Stromal cell of bone marrow (primary cell): Measurements from ENCODE around the gene TTC33.
"Not testable (repeated sequence)": the region's sequence is repeated elsewhere in the genome, so short reads cannot be mapped to it uniquely, and the experiment has no call there.

Source experiments
- DNase-seq: peaks from one replicate; pipeline ENCODE4 v3.0.0-alpha.2; 2012; ENCODE audit warnings: low read depth

TTC33 gene

DNA sequence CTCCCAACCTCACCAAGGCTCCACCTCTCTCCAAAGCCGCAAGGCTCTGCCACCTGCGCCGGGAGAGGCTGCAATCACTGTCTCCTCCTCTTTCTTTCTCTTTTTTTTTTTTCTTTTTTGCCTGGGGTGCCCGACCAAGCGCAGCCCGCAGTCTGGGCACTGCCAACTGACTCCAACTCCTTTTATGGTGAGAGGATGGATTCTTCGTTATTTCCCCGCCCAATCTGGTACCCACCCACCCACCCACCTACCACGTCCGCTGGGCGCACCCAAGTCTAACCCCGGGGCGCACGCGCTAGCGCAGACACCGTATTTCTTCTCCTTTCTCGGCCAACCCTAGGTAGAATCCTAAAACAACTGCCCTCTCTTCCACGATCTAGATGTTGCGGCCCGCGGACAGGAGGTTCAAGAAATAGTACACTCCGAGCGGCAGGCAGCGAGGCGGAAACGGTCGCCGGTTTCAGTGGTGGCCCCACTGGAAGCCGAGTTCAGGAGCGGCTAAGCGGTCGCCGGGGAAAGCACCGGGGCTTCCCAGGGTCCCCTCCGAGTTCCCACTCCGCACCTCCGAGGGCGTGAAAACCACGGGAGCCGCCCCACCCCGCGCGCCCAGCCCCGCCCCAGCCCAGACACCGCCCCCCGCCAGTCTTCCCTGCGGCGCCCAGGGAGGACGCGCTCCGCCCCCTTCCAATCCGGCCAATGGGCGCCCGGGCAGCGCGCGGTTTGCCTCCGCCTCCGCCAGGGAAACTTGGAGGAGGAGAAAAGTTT, 76.4 kb downstream of the TTC33 start:
- peak; percentile 86 for DNase-seq

DNA sequence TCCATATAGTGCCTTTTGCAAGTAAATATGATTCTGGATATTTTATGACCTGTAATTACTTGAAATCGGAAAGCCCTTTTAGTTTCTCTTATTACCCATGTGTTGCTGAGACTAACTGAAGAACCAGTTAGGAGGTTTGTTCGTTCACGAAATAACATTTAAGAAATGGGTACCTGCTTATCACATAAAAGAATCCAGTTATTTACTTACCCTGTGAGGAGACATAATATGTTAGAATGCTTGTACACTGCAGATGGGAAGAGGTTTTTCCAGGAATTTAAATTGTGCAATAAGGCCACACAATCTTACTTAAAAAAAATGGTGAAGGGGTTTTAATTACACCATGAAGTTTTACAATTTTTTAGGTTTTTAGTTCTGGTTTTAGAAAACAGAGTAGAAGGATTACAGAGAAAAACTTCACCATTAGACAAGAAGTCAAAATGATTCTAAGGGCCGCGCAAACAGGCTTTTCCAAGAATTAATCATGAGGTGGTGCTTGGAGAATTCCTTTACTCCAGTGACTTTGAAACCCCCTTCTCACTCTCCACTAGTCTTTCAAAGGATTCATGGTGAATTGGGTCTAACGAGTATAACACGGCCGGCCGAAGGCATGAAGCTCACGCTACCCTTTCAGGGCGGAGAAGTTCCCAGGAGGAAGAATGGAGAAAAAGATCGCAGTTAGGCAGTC, 77.2 kb downstream of the TTC33 start:
- DNase-seq: no peak

DNA sequence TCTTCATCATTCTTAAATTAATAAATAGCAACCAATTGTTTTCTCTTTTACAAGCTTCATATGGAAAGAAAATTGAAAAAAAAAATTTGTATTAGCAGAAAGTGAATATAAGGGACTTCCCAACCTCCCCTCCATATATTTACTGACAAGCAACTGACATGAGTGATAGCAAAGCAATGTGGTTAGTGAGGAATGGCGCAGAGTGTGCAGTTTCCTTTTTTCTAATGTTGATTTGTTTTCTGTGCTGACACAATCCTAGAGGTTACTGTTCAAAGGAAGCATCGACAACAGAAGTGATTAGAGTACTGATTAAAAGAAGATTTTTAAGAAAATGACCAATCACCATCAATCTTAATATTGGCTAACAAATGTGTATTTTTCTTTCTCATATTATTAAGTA, 77.7 kb downstream of the TTC33 start:
- no peak for DNase-seq

DNA sequence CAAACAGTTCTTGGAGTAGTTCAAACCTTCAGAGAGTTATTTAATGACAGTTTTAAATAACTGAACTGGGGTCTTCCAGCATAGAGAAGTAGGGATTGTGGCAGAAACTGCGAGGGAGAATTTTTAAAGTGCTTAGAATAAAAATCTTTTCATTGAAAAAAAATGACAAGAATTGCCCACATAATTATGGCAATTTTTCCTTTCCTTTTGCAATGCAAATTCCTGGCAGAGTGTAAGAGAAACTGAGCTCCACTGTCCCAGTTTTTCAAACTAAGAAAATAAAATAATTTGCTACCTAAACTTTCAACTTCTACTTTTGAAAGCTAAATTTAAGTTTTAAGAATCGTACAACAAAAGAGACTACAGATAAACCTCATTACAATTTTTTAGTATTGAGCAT, 78.3 kb downstream of the TTC33 start:
- DNase-seq: no peak

DNA sequence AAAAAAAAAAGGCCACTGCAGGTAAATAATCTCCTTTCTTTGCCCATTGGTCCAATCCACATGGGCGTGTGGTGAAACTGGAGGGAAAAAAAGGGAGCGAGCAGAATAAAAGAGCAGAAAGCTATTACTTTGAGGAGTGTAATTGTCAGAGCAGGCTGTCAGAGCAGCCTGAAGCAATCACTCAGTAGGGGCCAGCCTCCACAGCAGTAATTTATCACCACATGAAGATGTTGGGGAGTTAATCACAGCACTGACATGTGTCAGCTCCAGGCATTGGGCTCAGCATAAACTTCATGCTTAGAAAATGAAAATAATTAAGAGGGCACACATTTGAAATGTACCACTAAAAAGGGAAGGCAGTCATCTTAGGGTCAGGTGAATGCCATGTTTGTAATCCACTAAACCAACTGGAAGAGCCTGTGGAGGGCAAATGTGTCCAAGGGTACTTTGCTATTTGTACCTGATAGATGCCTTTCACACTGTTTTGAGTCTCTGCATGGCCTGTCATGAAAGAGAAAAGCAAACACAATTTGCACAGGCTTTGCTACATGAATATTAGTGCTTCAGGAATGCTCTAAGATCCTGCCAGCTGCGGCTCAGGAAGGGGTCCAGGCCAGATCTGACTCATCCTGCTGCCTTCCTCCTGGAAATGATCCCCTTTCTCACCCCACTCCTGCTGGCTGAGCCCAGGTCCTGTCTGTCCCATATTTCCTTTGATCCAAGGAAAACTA, 79.0 kb downstream of the TTC33 start:
- DNase-seq: peak; percentile 56

DNA sequence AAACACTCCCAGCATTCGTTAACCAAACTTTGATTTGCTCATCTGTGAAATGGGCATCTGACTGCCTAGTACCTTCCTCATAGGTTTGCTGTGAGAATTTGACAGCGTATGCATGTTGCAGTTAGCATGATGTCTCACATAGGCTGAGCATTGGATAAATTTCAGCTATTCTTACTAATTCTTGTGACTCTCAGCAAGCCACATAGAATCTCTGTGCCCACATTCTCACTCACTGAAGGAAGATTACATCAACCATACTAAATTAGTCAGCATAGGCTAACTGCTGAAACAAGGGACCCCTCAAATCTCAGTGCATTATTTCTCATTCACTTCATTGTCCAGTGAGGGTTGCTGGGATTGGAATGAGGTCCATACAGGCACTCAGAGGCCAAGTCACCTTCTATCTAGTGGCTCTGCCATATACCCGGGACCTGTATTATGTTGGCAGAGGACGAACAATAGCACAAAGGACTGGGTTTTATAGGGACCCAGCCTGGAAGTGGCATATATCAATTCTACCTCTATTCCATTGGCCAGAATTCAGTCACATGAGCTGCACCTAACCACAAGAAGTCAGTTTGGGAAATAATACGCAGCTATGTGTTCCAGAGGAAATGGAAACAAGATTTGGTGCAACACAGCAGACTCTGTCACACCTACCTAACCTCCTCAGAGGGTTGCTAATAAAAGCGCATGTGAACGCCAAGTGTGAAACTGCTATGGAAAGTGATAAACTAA, 80.2 kb downstream of the TTC33 start:
- DNase-seq: no peak

DNA sequence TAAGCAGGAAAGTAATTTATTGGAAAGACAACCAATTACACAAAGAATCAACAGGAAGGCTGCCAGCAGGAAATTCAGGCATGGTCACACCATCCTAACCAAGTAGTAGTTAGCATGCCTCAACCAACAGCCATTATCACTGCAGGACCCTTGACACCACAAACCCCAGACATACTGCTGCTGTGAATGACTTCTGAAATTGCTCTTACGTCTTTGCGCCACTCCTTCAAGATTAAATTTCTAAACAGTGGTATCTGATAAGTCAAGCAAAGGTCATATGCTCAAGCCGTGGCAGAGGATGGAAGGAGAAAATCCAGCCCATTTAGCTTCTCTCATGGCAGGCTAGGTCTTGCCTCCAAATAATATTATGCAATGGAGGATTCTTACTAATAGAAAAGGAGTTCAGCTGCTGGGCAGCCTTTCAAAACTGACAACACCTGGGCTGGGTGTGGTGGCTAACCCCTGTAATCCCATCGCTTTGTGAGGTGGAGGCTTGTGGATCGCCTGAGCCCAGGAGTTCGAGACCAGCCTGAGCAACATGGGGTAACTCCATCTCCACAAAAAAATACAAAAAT, 81.0 kb downstream of the TTC33 start:
- DNase-seq: no peak

DNA sequence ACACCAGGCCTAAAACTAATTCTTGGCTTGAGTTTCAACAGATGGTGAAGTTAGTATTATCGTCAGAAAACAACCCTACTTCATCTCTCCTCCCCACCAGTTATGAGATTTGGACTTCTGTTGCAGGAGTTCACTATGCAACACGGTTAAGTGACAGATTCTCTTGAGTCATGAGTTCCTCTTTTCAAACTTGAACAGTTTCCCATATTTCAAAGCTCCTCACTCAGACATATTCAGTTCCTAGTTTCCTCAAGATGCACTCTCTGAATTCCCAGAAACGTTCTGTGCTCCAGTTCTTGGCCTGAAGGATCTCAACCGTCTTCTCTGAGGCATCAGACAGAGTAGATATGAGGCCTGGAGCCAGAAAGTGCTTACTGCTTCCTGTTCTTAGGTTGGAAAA, 83.3 kb downstream of the TTC33 start:
- no peak for DNase-seq

DNA sequence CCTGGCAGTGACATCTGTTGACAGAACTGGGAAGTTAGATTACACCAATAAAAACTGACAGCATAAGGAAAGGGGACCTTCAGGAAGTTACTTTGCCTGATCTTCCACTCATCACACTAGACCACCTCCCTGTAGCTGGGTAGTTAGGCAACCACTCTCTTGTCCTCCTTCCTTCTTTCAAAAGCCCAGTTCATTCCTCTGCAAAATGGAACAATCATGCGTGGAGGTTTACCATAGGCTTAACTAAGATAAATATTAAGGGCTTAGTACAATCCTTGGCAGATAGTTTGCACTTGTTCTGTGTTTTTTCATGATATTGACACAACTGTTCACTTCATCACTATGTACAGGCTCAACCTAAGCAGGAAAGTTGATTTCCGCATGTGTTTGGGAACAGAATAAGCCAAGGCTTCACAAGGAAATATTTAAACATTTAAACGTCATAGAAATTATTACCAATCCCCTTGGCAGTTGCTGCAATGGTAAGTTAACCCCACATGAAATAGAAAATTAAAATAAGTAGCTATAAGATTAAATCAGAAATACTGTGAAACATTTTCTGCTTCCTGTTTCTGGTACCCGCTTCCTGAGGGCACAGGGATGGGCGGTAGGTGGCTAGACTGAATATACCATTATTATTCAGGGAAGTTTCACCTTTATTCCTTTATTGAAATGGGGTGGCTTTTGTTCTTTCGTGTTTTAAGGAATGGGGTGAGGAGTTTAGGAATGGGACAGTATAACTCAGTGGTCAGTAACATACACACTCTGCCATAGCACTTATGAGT, 86.0 kb downstream of the TTC33 start:
- DNase-seq: no peak

DNA sequence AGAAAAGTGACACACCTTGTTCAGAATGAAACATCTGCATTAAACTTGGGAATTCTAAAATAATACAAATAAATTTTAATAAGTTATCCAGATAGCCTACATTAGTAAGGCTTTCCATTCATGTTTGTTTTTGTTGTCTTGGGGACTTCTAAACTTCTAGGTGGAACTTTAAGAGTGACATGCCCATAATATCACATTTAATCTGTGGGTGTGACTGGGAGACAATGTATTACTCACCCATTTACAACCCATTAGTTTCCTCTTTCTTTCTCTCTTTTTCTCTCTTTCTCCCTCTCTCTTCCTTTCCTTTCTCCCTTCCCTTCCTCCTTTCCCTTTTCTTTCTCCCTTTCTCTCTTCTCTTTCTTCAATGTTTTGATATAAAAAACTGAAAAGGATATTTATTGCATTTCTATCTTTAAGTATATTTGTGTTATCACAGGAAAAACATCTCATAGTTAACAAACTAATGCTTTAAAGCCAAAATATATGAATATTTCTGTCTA, 88.5 kb downstream of the TTC33 start:
- DNase-seq: no peak

DNA sequence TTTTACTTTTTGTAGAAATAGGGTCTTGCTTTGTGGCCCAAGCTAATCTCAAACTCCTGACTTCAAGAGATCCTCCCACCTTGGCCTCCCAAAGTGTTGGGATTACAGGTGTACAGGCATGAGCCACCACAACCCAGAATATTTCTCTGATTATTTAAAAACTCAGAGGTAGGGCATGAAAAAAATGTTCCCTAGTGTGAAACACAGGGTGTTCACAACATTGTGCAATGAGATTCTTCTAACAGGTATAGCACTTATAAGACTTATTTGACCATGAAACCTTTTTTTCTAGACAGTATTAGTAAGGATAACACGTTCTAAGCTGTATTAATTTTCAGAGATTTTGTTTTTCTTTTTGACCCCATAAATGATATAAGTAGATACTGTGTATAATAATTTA, 89.1 kb downstream of the TTC33 start:
- no peak for DNase-seq

DNA sequence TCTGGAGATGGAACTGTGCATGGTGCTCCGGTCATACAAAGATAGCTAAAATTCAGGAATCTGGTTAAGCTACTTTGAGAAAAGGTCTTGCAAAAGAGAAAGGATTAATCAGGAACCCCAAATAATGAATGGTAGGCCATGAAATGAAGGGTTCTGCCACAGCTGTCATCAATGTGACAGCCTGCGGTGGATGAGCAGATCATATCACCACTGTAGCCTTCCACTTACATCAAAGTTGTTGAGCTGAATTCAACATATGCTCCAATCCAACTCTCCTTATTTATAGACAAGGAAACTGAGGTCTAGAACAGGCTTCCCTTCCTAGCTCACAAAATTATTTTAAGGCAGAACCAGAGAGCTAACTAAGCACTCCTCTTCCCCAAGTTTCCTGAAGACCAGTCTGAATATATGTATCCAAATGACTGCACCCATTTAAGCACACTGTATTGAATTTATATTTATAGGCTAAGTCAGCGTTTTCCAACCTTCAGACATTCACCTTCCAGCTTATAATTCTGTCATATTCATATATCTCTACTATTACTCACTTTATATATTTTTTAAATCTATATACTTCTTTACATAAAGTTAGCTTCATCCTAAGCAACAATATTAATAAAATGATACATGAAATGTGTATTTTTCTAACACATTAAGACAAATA, 90.0 kb downstream of the TTC33 start:
- DNase-seq: no peak

DNA sequence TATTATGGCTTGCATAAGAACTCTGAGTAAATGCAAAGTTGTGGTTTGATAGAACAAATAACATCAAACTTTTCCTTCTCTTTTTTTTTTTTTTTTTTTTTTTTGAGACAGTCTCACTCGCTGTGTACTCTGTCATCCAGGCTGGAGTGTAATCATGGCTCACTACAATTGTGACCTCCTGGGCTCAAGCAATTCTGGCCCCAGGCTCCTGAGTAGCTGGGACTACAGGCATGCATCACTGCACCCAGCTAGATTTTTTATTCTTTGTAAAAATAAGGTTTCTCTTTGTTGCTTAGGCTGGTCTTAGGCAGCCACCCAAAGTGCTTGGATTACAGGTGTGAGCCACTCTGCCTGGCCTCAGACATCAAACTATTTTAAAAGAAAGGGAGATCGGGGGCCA, 95.0 kb downstream of the TTC33 start:
- no peak for DNase-seq

DNA sequence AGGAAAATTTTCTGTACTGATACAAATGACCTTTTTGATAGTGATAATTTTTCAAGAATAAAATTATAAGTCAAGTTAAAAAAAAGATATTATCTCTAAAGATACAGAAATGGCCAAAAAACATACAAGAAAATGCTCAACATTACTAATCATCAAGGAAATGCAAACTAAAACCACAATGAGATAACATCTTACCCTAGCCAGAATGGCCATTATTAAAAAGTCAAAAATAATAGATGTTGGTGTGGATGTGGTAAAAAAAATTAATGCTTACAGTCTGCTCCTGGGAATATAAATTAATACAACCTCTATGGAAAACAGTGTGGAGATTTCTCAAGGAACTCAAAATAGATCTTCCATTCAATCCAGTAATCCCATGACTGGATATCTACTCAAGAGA, 99.0 kb downstream of the TTC33 start:
- DNase-seq: no peak

DNA sequence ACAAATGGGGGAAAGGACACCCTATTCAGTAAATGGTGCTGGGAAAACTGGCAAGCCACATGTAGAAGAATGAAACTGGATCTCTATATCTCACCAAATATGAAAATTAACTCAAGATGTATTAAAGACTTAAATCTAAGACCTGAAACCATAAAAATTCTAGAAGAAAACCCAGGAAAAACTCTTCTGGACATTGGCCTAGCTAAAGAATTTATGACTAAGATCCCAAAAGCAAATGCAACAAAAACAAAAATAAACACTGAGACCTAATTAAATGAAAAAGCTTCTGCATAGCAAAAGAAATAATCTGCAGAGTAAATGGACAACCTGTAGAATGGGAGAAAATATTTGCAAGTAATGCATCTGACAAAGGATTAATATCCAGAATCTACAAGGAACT, 99.7 kb downstream of the TTC33 start:
- DNase-seq: not testable (repeated sequence)

DNA sequence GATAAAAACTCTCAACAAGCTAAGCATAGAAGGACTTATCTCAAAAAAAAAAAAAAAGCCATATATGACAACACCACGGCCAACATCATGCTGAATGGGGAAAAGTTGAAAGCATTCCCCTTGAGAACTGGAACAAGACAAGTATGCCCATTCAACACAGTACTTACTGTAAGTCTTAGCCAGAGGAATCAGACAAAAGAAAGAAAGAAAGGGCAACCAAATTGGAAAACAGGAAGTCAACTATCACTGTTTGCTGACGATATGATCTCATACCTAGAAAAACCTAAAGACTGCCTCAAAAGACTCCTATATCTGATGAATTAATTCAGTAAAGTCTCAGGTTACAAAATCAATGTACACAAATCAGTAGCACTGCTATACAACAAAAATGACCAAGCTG, 100.6 kb downstream of the TTC33 start:
- no peak for DNase-seq

DNA sequence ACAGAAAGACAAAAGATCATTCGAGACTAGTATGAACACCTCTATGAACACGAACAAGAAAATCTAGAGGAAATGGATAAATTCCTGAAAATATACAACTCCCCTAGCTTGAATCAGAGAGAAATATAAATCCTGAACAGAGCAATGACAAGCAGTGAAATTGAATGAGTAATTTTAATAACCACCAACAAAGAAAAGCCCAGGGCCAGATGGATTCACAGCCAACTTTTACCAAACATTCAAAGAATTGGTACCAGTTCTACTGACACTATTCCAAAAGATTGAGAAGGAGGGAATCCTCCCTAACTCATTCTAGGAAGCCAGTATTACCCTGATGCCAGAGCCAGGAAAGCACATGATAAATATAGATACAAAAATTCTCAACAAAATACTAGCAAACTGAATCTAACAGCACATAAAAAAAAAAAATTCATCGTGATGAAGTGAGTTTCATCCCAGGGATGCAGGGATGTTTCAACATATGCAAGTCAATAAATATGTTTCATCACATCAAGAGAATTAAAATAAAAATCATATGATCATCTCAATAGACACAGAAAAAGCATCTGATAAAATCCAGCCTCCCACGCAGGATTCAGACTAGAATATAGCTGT, 101.3 kb downstream of the TTC33 start:
- DNase-seq: no peak

DNA sequence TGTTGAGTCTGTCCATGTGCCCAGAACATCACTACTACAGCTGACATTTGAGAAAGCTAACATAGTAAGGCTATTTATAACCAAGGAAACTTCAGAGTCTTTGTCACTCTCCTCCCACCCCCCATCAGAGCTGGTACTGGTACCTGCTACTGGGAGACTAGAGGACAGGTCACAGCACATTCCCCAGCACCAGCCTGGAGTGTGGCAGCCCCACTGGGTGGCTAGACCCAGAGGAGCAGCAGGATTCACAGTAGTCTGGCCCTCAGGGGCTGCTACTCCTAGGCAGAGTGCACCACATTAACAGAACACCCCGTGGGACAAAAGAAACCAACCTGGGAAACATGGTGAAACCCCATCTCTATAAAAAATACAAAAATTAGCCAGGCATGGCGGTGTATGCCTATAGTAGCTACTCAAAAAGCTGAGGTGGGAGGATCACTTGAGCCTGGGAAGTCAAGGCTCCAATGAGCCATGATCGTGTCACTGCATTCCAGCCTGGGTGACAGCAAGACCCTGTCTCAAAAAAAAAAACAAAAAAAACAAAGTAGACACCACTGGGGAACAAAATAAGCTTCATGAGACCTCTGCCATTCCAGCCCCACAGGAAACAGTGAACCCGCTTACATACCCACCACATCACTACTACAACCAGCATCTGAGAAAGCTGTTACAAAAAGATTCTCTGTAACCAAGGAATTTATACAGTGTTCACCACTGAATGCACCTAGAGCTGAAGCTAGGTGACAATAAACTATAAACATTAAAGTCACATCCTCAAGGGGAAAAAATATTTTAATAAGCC, 102.3 kb downstream of the TTC33 start:
- no peak for DNase-seq
